AG20443 (cell line): Measurements from ENCODE around the gene RIPOR1.

ENCODE experiments used
- DNase-seq: peaks from one replicate; pipeline ENCODE4 v3.0.0; 2012; ENCODE audit warnings: low spot score, mixed read lengths

Gene RIPOR1

DNA sequence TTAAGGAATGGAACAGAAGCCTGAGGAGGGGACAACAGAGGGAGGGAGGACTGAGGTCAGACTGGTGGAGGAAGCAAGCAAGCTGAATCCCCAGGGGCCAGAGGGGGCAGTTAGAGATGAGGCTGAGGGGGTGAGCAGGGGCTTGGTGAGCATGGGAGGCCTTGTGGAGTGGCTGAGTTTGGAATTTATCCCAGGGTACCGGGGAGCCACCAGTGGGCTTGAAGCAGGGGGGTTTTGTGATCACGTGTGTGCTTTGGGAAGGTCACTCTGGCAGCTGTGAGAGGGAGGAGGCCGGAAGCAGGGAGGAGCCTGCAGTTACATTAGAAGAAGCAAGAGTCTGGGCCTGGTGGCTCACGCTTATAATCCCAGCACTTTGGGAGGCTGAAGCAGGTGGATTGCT, 23.8 kb downstream of the RIPOR1 start:
- peak; percentile 4 for DNase-seq

DNA sequence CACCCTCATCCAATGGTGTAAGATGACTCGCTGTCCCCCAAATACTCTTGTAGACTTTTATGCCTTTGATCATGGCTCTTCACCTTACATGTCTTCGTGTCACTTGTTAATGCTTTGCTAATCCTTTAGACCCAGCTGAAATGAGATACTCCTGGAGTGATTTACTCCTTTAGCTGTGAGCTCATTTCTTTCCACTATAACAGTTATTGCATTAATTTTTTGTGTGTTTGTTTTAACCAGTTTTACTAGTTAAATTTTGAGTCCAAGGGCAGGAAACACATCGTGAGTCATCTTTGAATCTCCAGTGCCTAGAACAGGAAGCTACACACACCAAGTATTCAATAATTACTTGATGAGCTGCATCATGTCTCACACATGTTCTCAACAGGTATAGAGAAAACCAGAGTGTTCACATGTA, 27.2 kb downstream of the RIPOR1 start:
- peak; percentile 13 for DNase-seq

DNA sequence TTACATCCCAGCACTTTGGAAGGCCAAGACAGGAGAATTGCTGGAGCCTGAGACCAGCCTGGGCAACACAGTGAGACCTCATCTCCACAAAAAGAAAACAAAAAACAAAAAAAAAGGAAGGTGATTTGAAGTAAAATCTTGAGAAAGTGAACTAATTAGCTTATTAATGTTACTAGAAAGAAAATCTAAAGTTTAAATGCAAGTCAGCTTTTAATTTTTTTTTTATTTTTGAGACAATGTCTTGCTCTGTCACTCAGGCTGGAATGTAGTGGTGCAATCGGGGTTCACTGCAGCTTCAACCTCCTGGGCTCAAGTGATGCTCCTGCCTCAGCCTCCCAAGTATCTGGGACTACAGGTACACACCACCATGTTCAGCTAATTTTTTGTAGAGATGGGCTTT, 30.2 kb downstream of the RIPOR1 start:
- DNase-seq = no peak

DNA sequence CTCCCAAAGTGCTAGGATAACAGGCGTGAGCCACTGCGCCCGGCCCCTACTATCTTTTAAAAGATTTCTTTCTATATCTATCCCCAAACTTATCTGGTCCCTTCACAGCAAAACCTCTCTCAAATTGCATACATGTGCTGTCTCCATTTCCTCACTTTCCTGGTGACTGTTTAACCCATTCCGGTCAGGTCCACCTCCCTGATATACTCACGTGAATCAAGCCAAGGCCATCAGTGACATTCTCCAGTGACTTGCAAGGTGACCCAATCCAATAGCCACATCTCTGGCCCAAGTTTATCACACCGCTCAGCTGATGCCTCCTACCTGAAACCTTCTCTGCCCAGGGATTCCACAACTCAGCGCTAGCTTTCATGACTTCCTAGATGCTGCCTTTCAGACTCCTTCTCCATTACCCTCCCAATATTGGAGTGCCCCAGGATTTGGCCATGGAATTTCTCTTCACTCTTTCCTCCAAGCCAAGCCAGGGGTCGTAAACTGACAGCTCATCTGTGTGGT, 32.3 kb downstream of the RIPOR1 start:
- DNase-seq = no peak

DNA sequence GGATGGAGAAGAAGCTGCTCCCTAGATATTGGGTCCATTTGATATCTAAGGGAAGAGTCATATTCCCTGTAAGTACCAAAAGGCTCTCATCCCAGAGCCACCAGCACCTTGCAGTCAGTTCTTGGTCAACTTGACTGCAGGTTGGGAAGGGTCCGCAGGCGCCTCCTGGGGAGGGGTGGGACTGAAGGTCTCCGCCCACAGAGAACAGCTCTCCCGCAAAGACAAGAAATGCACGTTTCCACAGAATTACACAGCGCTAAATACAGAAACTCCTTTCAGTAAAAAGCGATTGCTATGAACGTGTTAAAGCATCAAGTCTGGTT, 32.8 kb downstream of the RIPOR1 start:
- DNase-seq = no peak

- peak; percentile 98 for DNase-seq
These were observed 33.3 kb downstream of the RIPOR1 start for GRCh38 chr16:67561824-67562525.

GRCh38 chr16:67562526-67562917, 33.9 kb downstream of the RIPOR1 start, which contains the start of gene CTCF:
TSS of gene CTCF (plus strand) at chr16:67562526. CDS start at chr16:67610833, 48,307 bp downstream.
- DNase-seq = peak; percentile 92

DNA sequence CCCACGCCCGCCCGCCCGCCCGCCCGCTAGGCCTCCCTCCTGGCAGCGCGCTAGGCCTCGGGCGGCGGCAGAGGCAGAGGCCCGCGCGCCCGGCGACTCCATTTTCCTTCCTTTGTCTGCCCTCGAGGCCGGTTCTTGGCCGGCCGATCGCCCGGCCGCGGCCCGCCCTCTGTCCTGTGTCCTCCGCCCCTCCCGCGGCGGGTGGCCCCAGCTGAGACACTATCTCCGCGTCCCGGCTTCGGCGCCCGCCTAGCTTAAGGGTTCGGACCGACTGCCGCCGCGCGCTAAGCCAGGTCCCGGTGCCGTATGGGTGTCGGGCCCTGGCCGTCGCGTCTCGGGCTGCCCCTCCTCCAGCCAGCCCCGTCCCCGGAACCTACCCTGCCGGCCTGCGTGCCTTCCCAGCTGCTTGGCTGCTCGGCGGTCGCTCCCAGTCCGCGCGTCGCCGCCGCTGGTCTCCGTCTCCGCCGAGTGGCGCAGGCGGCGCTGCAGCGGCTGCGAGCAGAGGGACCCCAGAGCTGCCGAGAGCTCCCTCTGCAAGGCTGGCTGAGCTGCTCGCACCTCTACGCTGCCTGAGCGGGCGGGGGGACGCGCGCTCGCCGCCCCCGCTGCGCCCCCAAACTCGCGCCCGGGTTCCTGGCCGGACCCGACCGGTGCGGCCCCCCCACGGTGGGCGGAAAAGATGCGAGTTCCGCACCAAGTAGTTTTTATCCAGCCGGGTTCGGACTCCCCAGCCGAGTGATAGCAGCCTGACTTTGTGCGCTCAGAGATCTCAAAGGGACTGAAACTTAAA, 34.5 kb downstream of the RIPOR1 start:
- DNase-seq = peak; percentile 56

GRCh38 chr16:67563708-67564468, 35.3 kb downstream of the RIPOR1 start:
- DNase-seq = peak; percentile 35

GRCh38 chr16:67565470-67566100, 37.0 kb downstream of the RIPOR1 start:
- no peak for DNase-seq

GRCh38 chr16:67571464-67571863, 42.8 kb downstream of the RIPOR1 start:
- peak; percentile 25 for DNase-seq

- peak; percentile 59 for DNase-seq
These were observed 43.4 kb downstream of the RIPOR1 start for GRCh38 chr16:67571981-67572431.

DNA sequence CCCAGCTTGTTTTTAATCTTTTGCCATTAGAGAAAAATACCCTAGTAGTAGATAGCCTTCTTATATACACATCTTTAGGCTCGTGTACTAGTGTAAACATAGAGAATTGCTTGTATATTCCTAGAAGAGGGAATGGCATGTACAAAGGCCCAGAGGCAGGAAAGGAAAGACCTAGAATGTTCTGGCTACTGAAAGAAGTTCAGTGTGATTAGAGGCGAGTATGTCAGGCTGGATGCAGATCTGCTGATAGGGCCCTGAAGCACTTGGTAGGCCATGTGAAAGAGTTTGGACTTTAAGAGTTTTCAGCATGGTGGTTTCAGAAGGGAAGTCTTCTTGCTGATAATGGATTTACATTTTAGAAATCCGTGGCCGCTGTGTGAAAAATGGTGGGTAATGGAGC, 51.1 kb downstream of the RIPOR1 start:
- no peak for DNase-seq

DNA sequence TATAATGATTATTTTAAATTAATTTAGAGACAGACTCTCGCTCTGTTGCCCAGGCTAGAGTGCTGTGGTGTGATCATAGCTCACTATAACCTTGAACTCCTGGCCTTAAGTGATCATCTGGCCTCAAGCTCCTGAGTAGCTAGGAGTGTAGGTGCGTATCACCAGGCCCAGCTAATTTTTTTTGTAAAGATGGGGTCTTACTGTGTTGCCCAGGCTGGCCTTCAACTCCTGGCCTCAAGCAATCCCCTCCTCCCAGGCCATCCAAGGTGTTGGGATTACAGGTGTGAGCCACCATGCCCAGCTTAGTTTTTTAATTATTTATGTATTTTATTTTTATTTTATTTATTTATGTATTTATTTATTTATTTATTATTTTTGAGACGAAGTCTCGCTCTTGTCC, 51.6 kb downstream of the RIPOR1 start:
- DNase-seq = no peak

DNA sequence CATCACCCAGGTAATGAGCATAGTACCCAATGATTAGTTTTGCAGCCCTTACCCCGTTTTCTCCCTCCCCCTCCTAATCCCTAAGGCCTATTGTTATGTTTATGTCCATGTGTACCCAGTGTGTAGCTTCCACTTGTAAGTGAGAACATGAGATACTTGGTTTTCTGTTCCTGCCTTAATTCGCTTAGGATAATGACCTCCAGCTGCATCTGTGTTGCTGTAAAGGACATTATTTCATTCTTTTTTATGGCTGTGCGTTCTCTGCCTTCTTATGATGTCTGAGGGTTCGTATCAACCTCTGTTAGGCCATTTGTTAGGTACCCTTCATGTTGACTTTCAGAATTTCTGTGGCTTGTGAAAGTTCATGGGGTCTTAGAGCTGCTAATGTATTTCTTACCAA, 64.7 kb downstream of the RIPOR1 start:
- no peak for DNase-seq

DNA sequence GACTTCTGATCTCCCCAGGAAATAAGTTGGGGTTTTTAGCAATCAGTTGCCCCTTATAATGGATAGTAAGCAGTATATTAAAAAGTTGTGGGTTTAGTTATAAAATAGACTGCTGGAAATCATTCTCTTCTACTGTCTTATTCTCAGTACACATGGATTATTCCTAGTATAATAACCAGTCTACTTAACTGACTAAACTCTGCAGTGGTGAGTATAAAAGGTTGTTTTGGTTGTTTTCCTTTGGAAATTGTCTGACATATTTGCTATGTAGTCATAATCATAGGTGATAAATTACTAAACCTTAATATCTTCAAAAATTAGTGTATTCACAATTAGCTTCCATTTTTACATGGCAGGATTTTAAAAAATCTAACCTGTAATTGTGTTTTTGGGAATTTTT, 65.1 kb downstream of the RIPOR1 start:
- no peak for DNase-seq

DNA sequence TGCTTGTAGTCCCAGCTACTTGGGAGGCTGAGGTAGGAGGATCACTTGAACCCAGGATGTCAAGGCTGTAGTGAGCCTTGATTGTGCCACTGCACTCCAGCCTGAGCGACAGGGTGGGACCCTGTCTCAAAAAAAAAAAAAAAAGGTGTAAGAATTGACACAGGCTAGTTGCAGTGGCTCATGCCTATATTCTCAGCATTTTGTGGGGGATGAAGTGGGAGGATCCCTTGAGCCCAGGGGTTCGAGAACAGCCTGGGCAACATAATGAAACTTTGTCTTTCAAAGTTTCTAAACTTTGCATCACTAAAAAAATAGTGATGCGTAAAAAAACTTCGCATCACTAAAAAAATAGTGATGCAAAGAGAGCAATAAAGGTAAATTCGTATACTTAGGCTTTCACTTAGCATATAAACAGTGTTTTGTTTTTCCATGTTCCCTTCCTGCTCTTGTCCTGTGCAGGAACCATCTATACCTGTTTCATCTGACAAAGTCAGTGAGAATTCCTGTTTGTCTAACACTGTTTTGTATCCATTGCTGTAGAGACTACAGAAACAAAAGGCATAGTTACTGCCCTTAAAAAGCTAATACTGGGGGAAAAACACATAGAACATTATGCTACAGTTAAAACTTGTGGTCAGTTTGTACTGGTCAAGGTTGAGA, 65.8 kb downstream of the RIPOR1 start:
- DNase-seq = no peak

DNA sequence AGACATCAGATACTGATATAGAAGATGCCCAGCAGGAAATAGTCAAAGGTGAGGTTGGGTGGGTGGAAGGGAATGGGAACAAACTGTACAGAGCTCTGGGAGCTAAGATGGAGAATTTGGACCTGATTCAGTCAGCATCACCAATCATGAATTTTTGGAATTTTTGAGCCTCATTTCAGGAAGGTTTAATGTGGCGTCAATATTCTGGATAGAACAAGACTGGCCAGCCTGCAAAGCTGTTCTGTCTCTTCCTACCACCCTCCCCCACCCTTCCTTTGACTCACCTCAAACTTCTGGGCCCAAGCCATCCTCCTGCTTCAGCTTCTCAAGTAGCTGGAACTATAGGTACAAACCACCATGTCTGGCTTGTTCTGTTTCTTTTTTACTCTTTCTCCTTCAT, 66.3 kb downstream of the RIPOR1 start:
- DNase-seq = no peak
